AG10803 (cell line): Measurements from ENCODE around the gene USP17L11.
"Not testable (repeated sequence)": the region's sequence is repeated elsewhere in the genome, so short reads cannot be mapped to it uniquely, and the experiment has no call there.

Experiments used
- DNase-seq: peaks from one replicate; pipeline ENCODE4 v3.0.0; 2010; ENCODE audit warnings: low read depth
- H3K4me3 ChIP-seq: 2 replicates; pipeline ENCODE4 v1.5.1; 2011; ENCODE audit warnings: mild to moderate bottlenecking, low read length, control low read depth
- CTCF ChIP-seq: conservative IDR thresholded peaks from 2 replicates; pipeline ENCODE4 v1.5.1; 2011; ENCODE audit warnings: mild to moderate bottlenecking, low read length, control low read depth, inconsistent platforms

USP17L11 gene

GRCh38 chr4:9215105-9215504 lies at the start of gene USP17L11:
USP17L11 (plus strand) TSS chr4:9215405; CDS start chr4:9215405, 0 bp downstream.
- DNase-seq, H3K4me3 ChIP-seq: not testable (repeated sequence)

- peak; percentile 57 for TF ChIP-seq CTCF
- DNase-seq: peak; percentile 7
- not testable (repeated sequence) for H3K4me3 ChIP-seq
These were observed 49.2 kb upstream of the USP17L11 start for GRCh38 chr4:9165990-9166389.

GRCh38 chr4:9169791-9170459 lies 45.3 kb upstream of the USP17L11 start, which contains the start of gene FAM90A26:
FAM90A26 (plus strand) TSS chr4:9170409; CDS start chr4:9173173, 2,764 bp downstream.
- DNase-seq, H3K4me3 ChIP-seq: not testable (repeated sequence)

GRCh38 chr4:9210357-9210756 lies 4.8 kb upstream of the USP17L11 start, which contains the start of gene USP17L10:
USP17L10 (plus strand) TSS chr4:9210657; CDS start chr4:9210657, 0 bp downstream.
- H3K4me3 ChIP-seq, DNase-seq: not testable (repeated sequence)

- not testable (repeated sequence) for H3K4me3 ChIP-seq, DNase-seq
These were observed 504 bp upstream of the USP17L11 start for GRCh38 chr4:9214701-9215100.

- DNase-seq, H3K4me3 ChIP-seq: not testable (repeated sequence)
These were observed 4.6 kb downstream of the USP17L11 start, which contains the start of gene USP17L12 for GRCh38 chr4:9219852-9220251. USP17L12 (plus strand) TSS chr4:9220152; CDS start chr4:9220152, 0 bp downstream.

- DNase-seq, H3K4me3 ChIP-seq: not testable (repeated sequence)
These were observed 9.4 kb downstream of the USP17L11 start, which contains the start of gene USP17L13 for GRCh38 chr4:9224596-9224995. USP17L13 (plus strand) TSS chr4:9224896; CDS start chr4:9224896, 0 bp downstream.

- not testable (repeated sequence) for H3K4me3 ChIP-seq, DNase-seq
These were observed 15.0 kb downstream of the USP17L11 start for GRCh38 chr4:9230249-9230648.

- not testable (repeated sequence) for DNase-seq, H3K4me3 ChIP-seq
These were observed 18.9 kb downstream of the USP17L11 start, which contains the start of gene USP17L15 for GRCh38 chr4:9234085-9234484. USP17L15 (plus strand) TSS chr4:9234385; CDS start chr4:9234385, 0 bp downstream.

GRCh38 chr4:9238461-9238860 lies 23.3 kb downstream of the USP17L11 start:
- DNase-seq: peak; percentile 1
- not testable (repeated sequence) for H3K4me3 ChIP-seq

- not testable (repeated sequence) for DNase-seq, H3K4me3 ChIP-seq
These were observed 28.4 kb downstream of the USP17L11 start, which contains the start of gene USP17L17 for GRCh38 chr4:9243579-9243978. USP17L17 (plus strand) TSS chr4:9243879; CDS start chr4:9243879, 0 bp downstream.

GRCh38 chr4:9247953-9248680 lies 32.9 kb downstream of the USP17L11 start, which contains the start of gene USP17L18:
USP17L18 (plus strand) TSS chr4:9248630; CDS start chr4:9248630, 0 bp downstream.
- not testable (repeated sequence) for H3K4me3 ChIP-seq, DNase-seq

- not testable (repeated sequence) for H3K4me3 ChIP-seq, DNase-seq
These were observed 37.9 kb downstream of the USP17L11 start, which contains the start of gene USP17L19 for GRCh38 chr4:9253078-9253477. USP17L19 (plus strand) TSS chr4:9253378; CDS start chr4:9253378, 0 bp downstream.

GRCh38 chr4:9257824-9258223 lies 42.6 kb downstream of the USP17L11 start, which contains the start of gene USP17L20:
USP17L20 (plus strand) TSS chr4:9258124; CDS start chr4:9258124, 0 bp downstream.
- not testable (repeated sequence) for DNase-seq, H3K4me3 ChIP-seq

- not testable (repeated sequence) for H3K4me3 ChIP-seq, DNase-seq
These were observed 47.4 kb downstream of the USP17L11 start, which contains the start of gene USP17L21 for GRCh38 chr4:9262572-9262971. USP17L21 (plus strand) TSS chr4:9262872; CDS start chr4:9262872, 0 bp downstream.
